OCI-LY3 (cell line): ENCODE data around the gene RANBP10.

Experiments
- H2AFZ ChIP-seq: fragments of 200-600, 300-600 bp; shearing (Covaris generic); 2 replicates; pipeline ENCODE4 v1.6.0; 2014; ENCODE audit warnings: antibody characterized with exemption, low read depth, low read length
- H3K27ac ChIP-seq: fragments of 200-600, 300-600 bp; sonication (generic); 2 replicates; pipeline ENCODE4 v1.5.1; 2014; ENCODE audit warnings: mild to moderate bottlenecking, low read length, moderate library complexity, mixed read lengths
- H3K27me3 ChIP-seq: fragments of 200-600, 300-600 bp; sonication (generic); 2 replicates; pipeline ENCODE4 v1.6.1; 2014; ENCODE audit warnings: low read depth, low read length, mixed read lengths
- H3K36me3 ChIP-seq: fragments of 200-600, 300-600 bp; sonication (generic); replicated peaks from 2 replicates; pipeline ENCODE3; 2014; ENCODE audit warnings: low read depth, low read length, mixed read lengths
- H3K4me1 ChIP-seq: fragments of 300-600, 200-600 bp; sonication (generic); 2 replicates; pipeline ENCODE4 v1.6.1; 2014; ENCODE audit warnings: low read length, mixed read lengths
- H3K4me2 ChIP-seq: fragments of 200-600, 300-600 bp; sonication (generic); 2 replicates; pipeline ENCODE4 v1.6.1; 2014; ENCODE audit warnings: low read length, mixed read lengths
- H3K4me3 ChIP-seq: fragments of 300-600, 200-600 bp; sonication (generic); 2 replicates; pipeline ENCODE4 v1.5.1; 2014; ENCODE audit warnings: antibody characterized with exemption, mild to moderate bottlenecking, low read length, moderate library complexity
- H3K79me2 ChIP-seq: fragments of 300-600, 200-600 bp; shearing (Covaris generic); 2 replicates; pipeline ENCODE4 v1.6.1; 2014; ENCODE audit warnings: mild to moderate bottlenecking, low read length, mixed read lengths
- H3K9ac ChIP-seq: fragments of 300-600, 200-600 bp; shearing (Covaris generic); 2 replicates; pipeline ENCODE4 v1.6.0; 2014; ENCODE audit warnings: mild to moderate bottlenecking, low read length, moderate library complexity
- H3K9me3 ChIP-seq: fragments of 200-600, 300-600 bp; shearing (Covaris generic); 2 replicates; pipeline ENCODE4 v1.6.1; 2014; ENCODE audit warnings: low read length, mixed read lengths; ENCODE audit not compliant: insufficient read depth
- H4K20me1 ChIP-seq: fragments of 200-600, 300-600 bp; sonication (generic); 2 replicates; pipeline ENCODE4 v1.6.1; 2016; ENCODE audit warnings: low read length, mixed read lengths; ENCODE audit not compliant: insufficient read depth
- EZH2phosphoT487 ChIP-seq: fragments of 200-600 bp; shearing (Covaris generic); IDR thresholded peaks from 2 replicates; pipeline ENCODE4 v1.6.1; 2018; ENCODE audit warnings: antibody characterized with exemption, mixed run types, low read depth
- TF ChIP-seq, protein P1 (sequence below): fragments of 200-600, 300-600 bp; sonication (generic); IDR thresholded peaks from 2 replicates; pipeline ENCODE4 v1.5.1; 2014; ENCODE audit warnings: antibody characterized with exemption, low read length, low read depth

RANBP10 gene

DNA sequence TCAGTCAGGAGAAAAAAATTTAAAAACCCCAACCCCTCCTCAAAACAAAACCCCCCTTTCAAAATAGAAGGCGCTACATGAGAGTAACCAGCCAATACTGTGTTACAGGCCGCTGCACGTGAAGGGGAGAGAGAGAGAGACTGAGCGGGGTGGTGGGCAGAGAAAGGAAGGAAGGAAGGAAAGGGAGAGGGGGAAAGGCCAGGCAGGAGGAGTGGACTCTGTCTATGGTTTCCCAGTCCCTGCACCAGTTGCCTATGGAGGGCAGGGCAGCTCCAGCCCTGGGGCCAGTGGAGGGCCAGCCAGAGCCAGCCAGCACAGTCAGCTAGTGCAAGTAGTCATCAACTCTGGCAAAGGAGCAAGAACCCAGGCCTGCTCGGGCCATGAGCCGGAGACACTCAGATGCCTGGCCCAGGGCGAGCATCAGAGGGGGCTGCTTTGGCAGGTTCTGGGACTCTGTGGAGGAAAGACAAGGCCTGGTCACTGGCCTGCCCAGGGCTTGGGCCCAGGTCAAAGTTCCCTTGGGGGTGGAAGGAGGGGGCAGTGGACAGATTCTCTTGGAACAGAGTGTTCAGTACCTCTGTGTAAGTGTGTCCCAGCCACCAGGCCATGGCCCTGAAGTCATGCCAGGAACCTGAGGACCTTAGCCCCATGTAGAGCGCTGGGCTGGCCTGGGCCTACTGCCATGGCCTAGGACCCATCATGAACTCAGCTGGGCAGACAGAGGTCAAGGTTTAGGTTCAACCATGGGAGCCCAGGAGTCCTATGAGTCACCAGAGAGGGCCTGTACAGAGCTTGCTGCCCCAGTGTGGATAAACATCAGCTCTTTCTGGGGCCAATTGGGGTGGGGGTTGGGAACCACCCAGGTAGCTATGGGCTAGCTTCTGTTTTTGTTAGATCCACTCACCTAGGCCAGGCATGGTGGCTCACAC lies 80.0 kb downstream of the RANBP10 start:
- no peak overlapping the region for H3K27ac ChIP-seq
- H3K4me3 ChIP-seq: no peak overlapping the region
- no peaks in the 10 kb centered on the region for H4K20me1 ChIP-seq
- H3K9ac ChIP-seq: no peak overlapping the region
- TF ChIP-seq EZH2phosphoT487: no peak
- TF ChIP-seq, protein P1, sequence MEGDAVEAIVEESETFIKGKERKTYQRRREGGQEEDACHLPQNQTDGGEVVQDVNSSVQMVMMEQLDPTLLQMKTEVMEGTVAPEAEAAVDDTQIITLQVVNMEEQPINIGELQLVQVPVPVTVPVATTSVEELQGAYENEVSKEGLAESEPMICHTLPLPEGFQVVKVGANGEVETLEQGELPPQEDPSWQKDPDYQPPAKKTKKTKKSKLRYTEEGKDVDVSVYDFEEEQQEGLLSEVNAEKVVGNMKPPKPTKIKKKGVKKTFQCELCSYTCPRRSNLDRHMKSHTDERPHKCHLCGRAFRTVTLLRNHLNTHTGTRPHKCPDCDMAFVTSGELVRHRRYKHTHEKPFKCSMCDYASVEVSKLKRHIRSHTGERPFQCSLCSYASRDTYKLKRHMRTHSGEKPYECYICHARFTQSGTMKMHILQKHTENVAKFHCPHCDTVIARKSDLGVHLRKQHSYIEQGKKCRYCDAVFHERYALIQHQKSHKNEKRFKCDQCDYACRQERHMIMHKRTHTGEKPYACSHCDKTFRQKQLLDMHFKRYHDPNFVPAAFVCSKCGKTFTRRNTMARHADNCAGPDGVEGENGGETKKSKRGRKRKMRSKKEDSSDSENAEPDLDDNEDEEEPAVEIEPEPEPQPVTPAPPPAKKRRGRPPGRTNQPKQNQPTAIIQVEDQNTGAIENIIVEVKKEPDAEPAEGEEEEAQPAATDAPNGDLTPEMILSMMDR: no peak
- H3K79me2 ChIP-seq: no peaks in the 10 kb centered on the region
- no peak overlapping the region for H2AFZ ChIP-seq
- H3K4me2 ChIP-seq: no peak overlapping the region
- no peaks in the 10 kb centered on the region for H3K9me3 ChIP-seq
- H3K4me1 ChIP-seq: no peaks in the 10 kb centered on the region
- H3K36me3 ChIP-seq: peaks cover 16% of the 10 kb centered on the region
- H3K27me3 ChIP-seq: no peaks in the 10 kb centered on the region

GRCh38 chr16:67723911-67724305 lies 82.5 kb downstream of the RANBP10 start:
- Histone ChIP-seq H3K4me3 (no peak overlapping the region), H3K9ac (no peak overlapping the region), H3K9me3 (no peaks in the 10 kb centered on the region), H3K4me1 (peaks cover 5% of the 10 kb centered on the region; the same call in 1 of the 2 replicates), H3K27ac (no peak overlapping the region), H3K27me3 (no peaks in the 10 kb centered on the region), H3K79me2 (peaks cover 3% of the 10 kb centered on the region), H3K4me2 (no peak overlapping the region), H4K20me1 (no peaks in the 10 kb centered on the region), H3K36me3 (no peaks in the 10 kb centered on the region), H2AFZ (no peak overlapping the region)
- no peak for TF ChIP-seq EZH2phosphoT487
- TF ChIP-seq, protein P1: no peak

DNA sequence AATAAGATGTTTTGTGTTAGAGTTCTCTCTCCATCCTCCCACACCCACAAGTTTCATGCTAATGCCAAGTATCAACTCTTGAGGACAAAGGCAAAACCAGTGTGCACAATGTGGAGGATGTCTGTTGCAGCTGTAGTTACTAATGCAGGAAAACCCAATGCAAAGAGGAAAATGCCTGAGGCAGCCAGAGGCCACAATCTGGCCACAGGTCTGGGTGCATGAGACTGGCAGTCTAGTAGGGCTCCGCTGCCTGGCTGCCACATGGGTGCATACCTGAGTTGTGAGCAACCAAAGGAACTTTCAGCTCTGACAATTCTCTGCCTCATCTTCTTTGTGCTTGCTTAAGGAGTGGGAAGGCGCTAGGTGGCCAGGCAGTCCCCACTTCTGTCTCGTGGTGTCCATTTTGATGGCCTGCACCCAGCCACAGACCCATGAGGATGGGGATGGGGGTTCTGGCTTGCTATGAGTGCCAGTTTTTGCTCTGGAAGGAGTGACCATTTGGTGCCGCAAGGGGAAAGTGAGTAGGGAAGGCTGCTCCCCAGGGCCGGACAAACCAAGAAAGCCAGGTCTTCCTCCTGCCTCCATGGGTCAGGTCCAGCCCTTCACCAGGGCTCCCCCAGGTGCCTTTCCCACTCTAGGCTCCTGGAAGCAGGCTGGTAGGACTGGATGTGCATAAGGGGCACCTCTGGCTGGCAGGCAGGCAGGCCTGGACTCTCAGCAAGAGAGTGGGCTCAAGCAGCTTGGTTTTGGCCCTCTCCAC lies 83.0 kb downstream of the RANBP10 start:
- Histone ChIP-seq H3K27me3 (no peaks in the 10 kb centered on the region), H3K4me1 (peaks cover 5% of the 10 kb centered on the region; the same call in 1 of the 2 replicates), H3K36me3 (no peaks in the 10 kb centered on the region), H3K4me3 (no peak overlapping the region), H3K4me2 (no peak overlapping the region), H3K9ac (no peak overlapping the region), H3K9me3 (no peaks in the 10 kb centered on the region), H2AFZ (no peak overlapping the region), H3K79me2 (peaks cover 8% of the 10 kb centered on the region), H3K27ac (no peak overlapping the region), H4K20me1 (no peaks in the 10 kb centered on the region)
- TF ChIP-seq, protein P1: no peak

DNA sequence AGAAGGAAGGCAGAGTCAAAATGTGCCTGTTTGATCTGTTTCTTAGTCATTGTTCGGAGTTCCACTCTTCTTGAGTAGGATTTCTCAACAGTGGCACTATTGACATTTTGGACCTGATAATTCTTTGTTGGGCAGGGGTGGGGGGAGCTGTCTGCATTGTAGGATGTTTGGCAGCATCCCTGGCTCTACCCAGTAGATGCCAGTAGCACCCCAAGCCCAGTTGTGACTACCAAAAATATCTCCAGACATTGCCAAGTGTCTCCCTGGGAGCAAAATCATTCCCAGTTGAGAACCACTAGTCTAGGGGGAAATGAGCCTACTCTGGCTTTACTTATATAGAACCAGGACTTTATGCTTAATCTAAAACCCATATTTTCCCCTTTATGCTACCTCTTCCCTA lies 86.1 kb downstream of the RANBP10 start:
- H2AFZ ChIP-seq: no peak overlapping the region

More for the DNA sequence above, 86.1 kb downstream of the RANBP10 start:
- H3K27ac ChIP-seq: no peak overlapping the region
- peak overlapping the region; percentile 89 for H3K4me2 ChIP-seq
- H3K4me1 ChIP-seq: peaks cover 10% of the 10 kb centered on the region; the same call in 1 of the 2 replicates
- H3K4me3 ChIP-seq: peak overlapping the region; percentile 98
- H3K9me3 ChIP-seq: no peaks in the 10 kb centered on the region
- peaks cover 37% of the 10 kb centered on the region for H3K79me2 ChIP-seq
- H3K36me3 ChIP-seq: peaks cover 6% of the 10 kb centered on the region
- TF ChIP-seq, protein P1: no peak
- no peak for TF ChIP-seq EZH2phosphoT487
- H3K27me3 ChIP-seq: no peaks in the 10 kb centered on the region
- H3K9ac ChIP-seq: peak overlapping the region; percentile 92
- H4K20me1 ChIP-seq: no peaks in the 10 kb centered on the region
